Brain microvascular endothelial cell (primary cell): Measurements from ENCODE around the gene C2orf80.

ENCODE experiments used
- DNase-seq: peaks from one replicate; pipeline ENCODE4 v3.0.0-alpha.2; 2020
- H3K27ac ChIP-seq: fragments of 250-450 bp; sonication (Bioruptor Pico); 2 replicates; pipeline ENCODE4 v1.5.1; 2020; ENCODE audit warnings: mild to moderate bottlenecking, moderate library complexity
- H3K27me3 ChIP-seq: fragments of 250-450 bp; sonication (Bioruptor Pico); replicated peaks from 2 replicates; pipeline ENCODE4 v1.5.1; 2020; ENCODE audit warnings: mild to moderate bottlenecking
- H3K36me3 ChIP-seq: fragments of 250-450 bp; sonication (Bioruptor Pico); replicated peaks from 2 replicates; pipeline ENCODE4 v1.5.1; 2020; ENCODE audit warnings: mild to moderate bottlenecking
- H3K4me3 ChIP-seq: 2 replicates; pipeline ENCODE4 v1.5.1; 2011; ENCODE audit warnings: low read depth, mild to moderate bottlenecking, control low read depth, low read length, moderate library complexity
- in situ Hi-C: cut with HindIII; loops from 2 replicates; pipeline ENCODE4 v1.10.0; 2017; ENCODE audit warnings: low sequenced_read_pairs, low pct_ligation_motif_present
- TF ChIP-seq, protein P1 (sequence below): IDR thresholded peaks from 2 replicates; pipeline ENCODE4 v1.5.1; 2011; ENCODE audit warnings: low read depth, mild to moderate bottlenecking, moderate library complexity, low read length, control low read depth, inconsistent platforms; ENCODE audit errors: missing control alignments

The C2orf80 gene

GRCh38 chr2:208204166-208204565 lies 14.3 kb upstream of the C2orf80 start:
- no peak overlapping the region for H3K27ac ChIP-seq
- TF ChIP-seq, protein P1, sequence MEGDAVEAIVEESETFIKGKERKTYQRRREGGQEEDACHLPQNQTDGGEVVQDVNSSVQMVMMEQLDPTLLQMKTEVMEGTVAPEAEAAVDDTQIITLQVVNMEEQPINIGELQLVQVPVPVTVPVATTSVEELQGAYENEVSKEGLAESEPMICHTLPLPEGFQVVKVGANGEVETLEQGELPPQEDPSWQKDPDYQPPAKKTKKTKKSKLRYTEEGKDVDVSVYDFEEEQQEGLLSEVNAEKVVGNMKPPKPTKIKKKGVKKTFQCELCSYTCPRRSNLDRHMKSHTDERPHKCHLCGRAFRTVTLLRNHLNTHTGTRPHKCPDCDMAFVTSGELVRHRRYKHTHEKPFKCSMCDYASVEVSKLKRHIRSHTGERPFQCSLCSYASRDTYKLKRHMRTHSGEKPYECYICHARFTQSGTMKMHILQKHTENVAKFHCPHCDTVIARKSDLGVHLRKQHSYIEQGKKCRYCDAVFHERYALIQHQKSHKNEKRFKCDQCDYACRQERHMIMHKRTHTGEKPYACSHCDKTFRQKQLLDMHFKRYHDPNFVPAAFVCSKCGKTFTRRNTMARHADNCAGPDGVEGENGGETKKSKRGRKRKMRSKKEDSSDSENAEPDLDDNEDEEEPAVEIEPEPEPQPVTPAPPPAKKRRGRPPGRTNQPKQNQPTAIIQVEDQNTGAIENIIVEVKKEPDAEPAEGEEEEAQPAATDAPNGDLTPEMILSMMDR, result no peak
- H3K4me3 ChIP-seq, result no peak overlapping the region
- no peak for DNase-seq
- in situ Hi-C loops, result no loop called here
- no peaks in the 10 kb centered on the region for H3K36me3 ChIP-seq
- no peaks in the 10 kb centered on the region for H3K27me3 ChIP-seq

DNA sequence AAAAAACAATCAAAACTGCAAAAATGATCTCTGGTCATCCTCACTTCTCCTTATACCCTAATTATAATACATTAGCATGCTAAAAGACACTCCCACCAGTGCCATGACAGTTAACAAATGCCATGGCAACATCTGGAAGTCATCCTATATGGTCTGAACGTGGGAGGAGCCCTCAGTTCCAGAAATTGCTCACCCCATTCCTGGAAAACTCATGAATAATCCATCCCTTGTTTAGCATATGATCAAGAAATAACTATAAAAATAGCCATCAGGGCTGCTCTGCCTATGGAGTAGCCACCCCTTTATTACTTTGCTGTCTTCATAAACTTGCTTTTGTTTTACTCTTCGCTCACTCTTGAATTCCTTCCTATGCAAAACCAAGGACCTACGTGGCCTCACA lies 5.7 kb upstream of the C2orf80 start:
- Histone ChIP-seq H3K27ac (no peak overlapping the region), H3K36me3 (no peaks in the 10 kb centered on the region), H3K4me3 (no peak overlapping the region), H3K27me3 (no peaks in the 10 kb centered on the region)
- DNase-seq, result no peak
- TF ChIP-seq, protein P1, result no peak
- in situ Hi-C loops, result no loop called here

DNA sequence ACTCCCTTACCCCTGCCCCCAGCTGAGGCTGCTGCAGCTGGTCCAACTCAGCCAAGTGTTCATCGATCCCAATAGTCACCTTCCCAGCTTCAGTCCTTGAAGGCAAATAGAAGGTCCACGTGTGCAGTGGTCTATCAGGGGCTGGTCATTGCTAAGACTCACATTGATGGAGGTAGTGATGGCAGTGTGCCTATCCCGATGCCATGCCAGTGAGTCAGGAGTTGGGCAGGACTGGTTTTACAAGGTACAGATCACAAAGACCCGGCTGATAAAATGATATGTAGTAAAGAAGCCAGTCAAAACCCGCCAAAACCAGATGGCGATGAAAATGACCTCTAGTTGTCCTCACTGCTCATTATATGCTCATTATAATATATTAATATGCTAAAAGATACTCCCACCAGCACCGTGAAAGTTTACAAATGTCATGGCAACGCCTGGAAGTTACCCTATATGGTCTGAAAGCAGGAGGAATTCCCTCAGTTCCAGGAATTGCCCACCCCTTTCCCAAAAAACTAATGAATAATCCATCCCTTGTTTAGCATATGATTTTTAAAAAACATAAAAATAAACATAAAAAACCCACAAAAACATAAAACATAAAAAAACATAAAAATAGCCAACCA lies 2.9 kb upstream of the C2orf80 start:
- H3K27me3 ChIP-seq, result no peaks in the 10 kb centered on the region
- DNase-seq, result no peak
- H3K36me3 ChIP-seq, result no peaks in the 10 kb centered on the region
- H3K27ac ChIP-seq, result no peak overlapping the region
- TF ChIP-seq, protein P1, result no peak
- in situ Hi-C loops, result no loop called here
- H3K4me3 ChIP-seq, result no peak overlapping the region

DNA sequence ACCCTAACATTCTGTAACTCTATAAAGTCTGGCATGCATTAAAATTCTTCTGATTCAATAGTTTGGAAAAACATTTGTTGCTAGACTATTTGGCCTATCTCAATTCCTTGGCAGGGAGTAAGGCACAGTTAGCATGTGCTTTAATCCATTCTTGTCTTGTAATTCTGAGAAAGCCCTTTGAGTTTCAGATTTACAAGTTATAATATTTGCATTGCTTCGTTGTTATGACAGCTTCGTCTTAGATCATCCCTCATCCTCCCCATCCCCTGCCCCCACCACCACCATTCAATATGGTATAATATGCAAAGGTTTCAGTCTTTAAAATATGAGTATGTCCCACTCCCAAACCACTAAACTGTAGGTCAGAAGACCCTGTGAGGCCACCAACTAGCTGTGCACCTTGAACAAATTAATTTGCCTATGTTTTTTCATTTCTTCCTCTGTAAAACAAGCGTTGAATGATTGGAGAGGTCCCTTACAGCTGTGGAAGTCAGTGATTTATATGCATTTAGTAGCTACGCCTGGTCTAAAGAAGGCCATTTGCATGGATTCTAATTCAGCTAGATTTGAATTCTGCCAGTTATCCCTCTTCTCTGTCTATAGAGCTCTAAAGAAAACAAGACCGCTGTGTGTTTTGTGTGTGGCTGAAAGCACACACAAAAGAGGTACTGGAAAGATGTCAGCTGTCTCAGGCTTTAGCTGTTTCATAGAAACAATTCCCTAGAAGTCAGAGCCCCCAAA lies 591 bp downstream of the C2orf80 start:
- in situ Hi-C loops, result no loop called here
- TF ChIP-seq, protein P1, result no peak
- H3K27me3 ChIP-seq, result no peaks in the 10 kb centered on the region
- no peak overlapping the region for H3K4me3 ChIP-seq
- no peak overlapping the region for H3K27ac ChIP-seq
- DNase-seq, result no peak
- H3K36me3 ChIP-seq, result no peaks in the 10 kb centered on the region

GRCh38 chr2:208186893-208187292 lies 2.9 kb downstream of the C2orf80 start:
- in situ Hi-C loops, result no loop called here
- no peak overlapping the region for H3K4me3 ChIP-seq

More at GRCh38 chr2:208186893-208187292, 2.9 kb downstream of the C2orf80 start:
- peaks cover 2% of the 10 kb centered on the region for H3K27me3 ChIP-seq
- H3K27ac ChIP-seq, result no peak overlapping the region
- DNase-seq, result no peak
- TF ChIP-seq, protein P1, result no peak
- H3K36me3 ChIP-seq, result no peaks in the 10 kb centered on the region
